HG03460 (cell line): ENCODE data around the gene DDX10.

Experiments
- ATAC-seq: cut with Tn5 transposase; IDR thresholded peaks from one replicate; pipeline ENCODE4 v1.9.1; 2021; ENCODE audit not compliant: unreplicated experiment

DDX10 gene

GRCh38 chr11:108967571-108967970, 302.7 kb downstream of the DDX10 start:
- no peak for ATAC-seq

DNA sequence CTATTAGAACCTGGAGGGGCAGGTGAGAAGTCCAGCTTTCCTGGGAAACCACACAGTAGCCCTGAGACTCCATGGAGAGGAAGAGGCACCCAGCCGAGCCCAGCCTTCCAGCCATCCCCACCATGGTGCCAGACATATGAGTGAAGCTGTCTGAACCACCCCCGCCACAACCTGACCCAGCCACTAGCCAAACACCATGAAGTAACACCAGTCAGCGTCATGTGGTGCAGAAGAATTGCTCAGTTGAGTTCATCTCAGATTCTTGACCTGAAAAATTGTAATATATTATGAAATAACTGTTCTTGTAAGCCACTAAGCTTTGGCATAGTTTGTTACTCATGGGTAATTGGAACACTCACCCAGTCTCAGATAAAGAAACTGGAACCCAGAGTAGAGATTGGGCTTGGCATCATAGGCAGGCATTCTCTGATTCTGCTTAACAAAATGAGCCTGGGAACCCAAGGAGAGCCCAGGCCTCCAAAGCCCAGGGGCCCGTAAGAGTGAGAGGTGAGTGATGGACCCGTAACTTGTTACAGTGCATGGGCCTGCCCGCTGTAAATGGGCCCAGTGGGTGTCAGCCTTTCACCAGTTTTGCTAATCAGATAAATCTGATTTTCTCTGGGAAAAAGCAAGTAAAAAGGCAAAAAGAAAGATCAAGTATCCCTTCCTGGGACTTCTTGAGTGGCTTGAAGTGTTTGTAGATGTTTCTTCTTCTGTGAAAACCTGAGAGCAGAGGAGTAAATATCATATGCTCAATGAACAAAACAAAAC, 305.5 kb downstream of the DDX10 start:
- no peak for ATAC-seq

GRCh38 chr11:108973402-108974162, 308.7 kb downstream of the DDX10 start:
- no peak for ATAC-seq

GRCh38 chr11:108975026-108975425, 310.2 kb downstream of the DDX10 start:
- ATAC-seq: no peak

DNA sequence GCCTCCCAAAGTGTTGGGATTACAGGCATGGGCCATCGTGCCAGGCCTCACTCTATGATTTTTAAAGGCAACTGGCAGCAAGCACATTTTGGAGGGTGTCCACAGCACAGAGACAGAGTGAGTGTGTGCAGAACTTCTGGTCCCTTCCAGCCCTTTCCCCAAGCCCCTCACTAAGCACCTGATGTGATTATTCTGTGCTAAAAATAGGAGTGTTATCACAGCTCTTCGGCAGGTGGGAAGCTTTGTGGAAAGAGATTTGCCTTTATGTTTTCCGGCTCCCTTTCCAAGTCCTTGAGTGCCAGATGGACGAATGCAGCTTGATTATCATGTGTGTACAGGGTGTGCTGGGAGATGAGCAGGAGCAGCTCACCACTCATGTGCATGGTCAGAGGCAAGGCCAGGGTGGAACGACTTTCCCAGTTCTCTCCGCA, 310.8 kb downstream of the DDX10 start:
- ATAC-seq: no peak

DNA sequence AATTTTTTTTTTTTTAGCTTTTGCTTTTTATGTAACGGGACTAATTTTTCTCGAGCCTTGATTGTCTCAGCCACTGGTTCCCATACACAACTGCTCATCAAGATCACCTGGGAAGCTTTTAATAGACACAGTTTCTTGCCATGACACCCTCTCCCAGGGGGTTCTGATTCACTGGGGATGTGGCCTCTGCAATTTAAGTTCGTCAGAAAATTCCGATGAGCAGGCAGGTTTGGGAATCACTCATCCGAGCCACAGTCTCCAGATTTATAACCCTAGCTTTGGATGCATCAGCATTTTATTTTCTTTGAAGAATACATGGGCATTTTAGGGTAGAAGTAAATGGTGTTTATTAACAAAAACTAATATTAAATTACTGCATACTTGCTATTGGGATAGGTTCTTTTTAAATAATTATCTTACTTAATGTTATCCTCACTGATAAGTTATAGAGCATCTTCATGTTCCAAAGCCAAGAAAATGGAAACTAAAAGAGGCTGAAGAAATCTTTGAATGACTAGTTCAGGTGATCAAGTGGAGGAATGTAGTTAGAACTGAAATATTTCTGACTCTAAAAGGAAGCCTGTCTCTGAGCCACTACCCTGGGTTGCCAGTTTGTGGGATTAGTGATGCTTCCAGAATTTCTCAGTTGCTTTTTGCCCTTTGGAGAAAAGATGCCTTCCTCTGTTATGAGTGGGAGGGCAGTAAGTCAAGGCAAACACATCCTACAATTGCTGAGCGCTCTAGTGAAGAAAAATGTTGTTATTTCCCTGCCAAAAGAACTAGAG, 319.0 kb downstream of the DDX10 start:
- ATAC-seq: no peak

DNA sequence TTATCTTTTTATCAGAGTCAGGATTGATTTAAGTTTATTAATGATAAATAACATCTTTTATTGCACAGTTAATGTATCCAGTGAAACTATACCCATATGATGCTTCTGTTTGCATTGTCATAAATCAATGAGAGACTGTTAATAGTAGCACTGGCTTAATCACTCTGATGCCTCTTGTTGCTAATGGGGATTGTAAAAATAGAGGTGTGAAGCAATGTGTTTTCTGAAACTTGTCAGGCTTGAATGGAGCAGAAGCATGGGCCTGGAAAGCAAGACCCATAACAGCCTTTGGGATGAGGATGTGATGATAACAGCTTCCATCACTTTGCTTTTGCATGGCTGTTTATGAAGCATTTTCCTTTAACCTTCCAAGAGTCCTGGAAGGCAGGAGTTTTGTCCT, 319.7 kb downstream of the DDX10 start:
- no peak for ATAC-seq

- ATAC-seq: no peak
Observed at GRCh38 chr11:108985236-108985944, 320.5 kb downstream of the DDX10 start.

- no peak for ATAC-seq
Observed at GRCh38 chr11:108985945-108986279, 321.0 kb downstream of the DDX10 start.
